Measurements from ENCODE around the gene TLR6.
A peak's percentile ranks its signal among the peaks of the same experiment; 100 is the strongest.

Gene TLR6

DNA sequence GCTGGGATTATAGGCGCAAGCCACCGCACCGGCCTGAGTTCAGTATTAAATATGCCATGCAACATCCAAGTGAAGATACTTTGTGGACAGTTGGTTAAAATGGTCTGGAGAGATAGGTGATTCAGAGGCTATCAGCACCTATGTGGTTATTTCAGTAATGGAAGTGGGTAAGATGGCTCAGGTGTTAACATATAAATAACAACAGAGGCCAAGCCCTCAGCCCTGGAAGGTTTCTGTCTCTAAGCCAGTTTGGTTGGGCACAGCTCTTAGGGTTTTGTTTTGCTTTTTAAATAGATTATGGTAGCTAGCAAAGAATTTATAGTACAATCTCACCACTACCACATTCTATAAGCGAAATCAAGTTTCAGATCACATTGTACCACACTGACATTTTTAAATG lies 27.6 kb upstream of the TLR6 start:
- DNase-seq (ENCODE audit: extremely low read depth, low read depth), result no peak

DNA sequence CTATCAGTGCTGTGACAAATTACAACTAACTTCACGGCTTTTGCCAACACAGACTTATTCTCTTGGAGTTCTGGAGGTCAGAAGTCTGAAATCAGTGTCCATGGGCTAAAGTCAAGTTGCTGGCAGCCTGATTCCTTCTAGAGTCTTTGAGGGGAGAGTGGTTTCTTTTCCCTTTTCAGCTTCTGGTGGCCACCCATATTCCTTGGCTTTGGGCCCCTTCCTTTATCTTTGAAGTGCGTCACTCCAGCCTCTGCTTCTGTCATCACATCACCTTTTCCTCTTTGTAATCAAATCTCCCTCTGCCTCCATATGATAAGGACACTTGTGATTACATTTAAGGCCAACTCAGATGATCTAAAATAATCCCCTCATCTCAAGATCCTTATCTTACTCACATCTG lies 20.0 kb upstream of the TLR6 start:
- TF ChIP-seq, protein P1, sequence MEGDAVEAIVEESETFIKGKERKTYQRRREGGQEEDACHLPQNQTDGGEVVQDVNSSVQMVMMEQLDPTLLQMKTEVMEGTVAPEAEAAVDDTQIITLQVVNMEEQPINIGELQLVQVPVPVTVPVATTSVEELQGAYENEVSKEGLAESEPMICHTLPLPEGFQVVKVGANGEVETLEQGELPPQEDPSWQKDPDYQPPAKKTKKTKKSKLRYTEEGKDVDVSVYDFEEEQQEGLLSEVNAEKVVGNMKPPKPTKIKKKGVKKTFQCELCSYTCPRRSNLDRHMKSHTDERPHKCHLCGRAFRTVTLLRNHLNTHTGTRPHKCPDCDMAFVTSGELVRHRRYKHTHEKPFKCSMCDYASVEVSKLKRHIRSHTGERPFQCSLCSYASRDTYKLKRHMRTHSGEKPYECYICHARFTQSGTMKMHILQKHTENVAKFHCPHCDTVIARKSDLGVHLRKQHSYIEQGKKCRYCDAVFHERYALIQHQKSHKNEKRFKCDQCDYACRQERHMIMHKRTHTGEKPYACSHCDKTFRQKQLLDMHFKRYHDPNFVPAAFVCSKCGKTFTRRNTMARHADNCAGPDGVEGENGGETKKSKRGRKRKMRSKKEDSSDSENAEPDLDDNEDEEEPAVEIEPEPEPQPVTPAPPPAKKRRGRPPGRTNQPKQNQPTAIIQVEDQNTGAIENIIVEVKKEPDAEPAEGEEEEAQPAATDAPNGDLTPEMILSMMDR (IDR thresholded peaks at IDR 0.05; ENCODE audit: low read depth, low read length, missing control alignments), result no peak
- H3K4me3 ChIP-seq (replicated peaks; ENCODE audit: low read depth, low read length), result no peak overlapping the region
- no peak for DNase-seq (ENCODE audit: extremely low read depth, low read depth)

More for the DNA sequence above, 27.6 kb upstream of the TLR6 start:
- no peak overlapping the region for H3K4me3 ChIP-seq (replicated peaks; ENCODE audit: low read depth, low read length)
- TF ChIP-seq, protein P1 (IDR thresholded peaks at IDR 0.05; ENCODE audit: low read depth, low read length, missing control alignments), result no peak

DNA sequence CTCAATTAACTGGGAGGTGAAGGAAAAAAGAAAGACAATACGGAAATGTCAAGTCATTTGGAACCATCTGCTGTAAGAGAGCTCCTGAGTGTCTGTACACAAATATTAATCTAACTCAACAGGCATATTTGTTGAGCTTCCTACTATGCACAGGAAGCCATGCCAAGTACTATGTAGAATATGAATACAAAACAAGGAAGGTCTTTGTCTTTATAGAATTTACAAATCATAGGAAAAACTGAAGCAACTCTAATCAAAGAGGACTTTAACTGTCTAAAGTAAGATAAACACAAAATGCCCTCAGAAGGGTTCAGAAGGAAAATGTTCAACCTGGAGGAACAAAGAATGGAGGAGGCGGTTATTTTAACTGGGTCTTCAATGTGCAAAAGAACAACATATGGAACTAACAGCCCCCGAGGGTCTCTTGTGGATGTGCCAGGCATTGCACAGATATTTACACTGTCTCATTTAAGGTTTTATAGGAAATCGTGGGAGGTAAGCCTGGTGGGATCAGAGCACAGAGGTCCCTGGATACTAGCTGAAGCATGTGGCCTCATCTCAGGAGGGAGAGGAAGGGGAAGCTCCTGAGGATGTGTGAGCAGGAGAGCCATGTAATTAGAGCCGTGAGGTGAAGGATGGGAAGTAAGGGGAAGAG lies 16.8 kb upstream of the TLR6 start:
- no peak for DNase-seq (ENCODE audit: extremely low read depth, low read depth)
- no peak overlapping the region for H3K4me3 ChIP-seq (replicated peaks; ENCODE audit: low read depth, low read length)
- TF ChIP-seq, protein P1 (IDR thresholded peaks at IDR 0.05; ENCODE audit: low read depth, low read length, missing control alignments), result peak; percentile 7

DNA sequence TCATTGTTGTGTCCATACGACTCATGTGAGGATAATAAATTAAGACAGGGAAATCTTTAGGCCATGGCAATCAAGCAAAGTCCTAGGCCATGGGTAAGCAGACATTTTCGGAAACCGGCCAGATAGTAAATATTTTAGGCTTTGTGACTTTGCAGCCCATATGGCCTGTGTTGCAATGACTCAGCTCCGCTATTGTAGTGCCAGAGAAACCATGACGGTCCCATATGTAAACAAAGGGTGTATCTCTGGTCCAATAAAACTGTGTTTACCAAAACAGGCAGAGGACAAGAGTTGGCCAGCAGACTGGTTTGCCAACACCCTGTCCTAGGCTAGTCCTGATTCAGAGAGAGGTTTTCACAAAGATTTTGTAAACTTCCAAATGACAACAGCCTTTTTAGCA lies 16.0 kb upstream of the TLR6 start:
- no peak overlapping the region for H3K4me3 ChIP-seq (replicated peaks; ENCODE audit: low read depth, low read length)
- TF ChIP-seq, protein P1 (IDR thresholded peaks at IDR 0.05; ENCODE audit: low read depth, low read length, missing control alignments), result no peak
- DNase-seq (ENCODE audit: extremely low read depth, low read depth), result peak; percentile 88

DNA sequence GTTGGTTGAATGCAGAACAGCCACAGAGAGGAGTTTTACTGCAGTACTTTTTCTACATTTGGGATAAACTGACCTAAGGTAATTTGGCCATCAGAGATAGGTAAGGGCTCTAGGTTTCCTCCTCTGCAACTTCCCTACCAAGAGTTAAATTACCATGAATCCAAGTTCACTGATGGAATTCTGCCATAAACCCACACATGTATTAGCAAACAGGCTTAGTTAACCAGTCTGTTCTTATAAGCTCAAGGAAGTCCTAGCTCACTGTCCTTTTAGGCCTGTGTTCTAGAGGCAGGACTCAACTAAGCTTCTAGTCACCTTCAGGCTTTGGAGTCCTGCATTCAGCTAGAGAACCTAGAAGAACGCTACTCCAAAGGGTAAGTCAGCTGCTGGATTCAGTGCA lies 15.0 kb upstream of the TLR6 start:
- no peak for DNase-seq (ENCODE audit: extremely low read depth, low read depth)
- TF ChIP-seq, protein P1 (IDR thresholded peaks at IDR 0.05; ENCODE audit: low read depth, low read length, missing control alignments), result no peak
- no peak overlapping the region for H3K4me3 ChIP-seq (replicated peaks; ENCODE audit: low read depth, low read length)

DNA sequence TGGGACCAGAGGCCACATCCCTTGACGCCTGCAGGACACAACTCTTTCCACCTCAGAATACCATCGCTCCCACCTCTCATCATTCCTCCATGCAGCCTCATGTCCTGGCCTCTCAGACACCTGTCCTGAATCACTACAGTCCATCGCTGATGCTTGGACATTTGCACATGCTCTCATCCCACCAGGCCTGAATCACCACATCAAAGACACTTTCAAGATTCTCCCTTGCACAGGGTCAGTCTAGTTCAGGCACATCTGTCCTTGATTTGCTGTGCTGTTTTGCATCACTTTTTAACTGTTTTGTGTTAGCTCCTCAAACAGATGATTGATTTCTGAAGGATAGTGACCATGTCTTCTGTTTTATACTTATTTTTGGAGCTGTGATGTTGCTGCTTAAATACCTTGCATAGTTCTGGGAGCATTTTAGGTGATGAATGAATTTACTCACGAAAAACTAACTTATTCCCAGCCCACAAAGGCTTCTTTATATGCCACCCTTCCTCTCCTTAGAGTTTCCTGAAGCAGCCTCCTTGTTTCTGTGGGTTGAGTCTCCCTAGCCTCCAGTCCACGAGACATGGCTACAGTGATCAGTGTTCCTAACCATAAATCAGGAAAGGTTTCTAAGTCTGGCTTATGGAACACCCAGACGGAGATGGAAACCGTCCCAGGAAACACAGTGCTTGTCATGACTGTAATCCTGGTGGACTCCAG lies 13.6 kb upstream of the TLR6 start:
- DNase-seq (ENCODE audit: extremely low read depth, low read depth), result peak; percentile 70
- H3K4me3 ChIP-seq (replicated peaks; ENCODE audit: low read depth, low read length), result no peak overlapping the region
- TF ChIP-seq, protein P1 (IDR thresholded peaks at IDR 0.05; ENCODE audit: low read depth, low read length, missing control alignments), result no peak

Data from HFF-Myc (cell line).